NT2/D1 (cell line): ENCODE results near the gene RNF217.

Experiments used
- YY1 ChIP-seq: IDR thresholded peaks from 2 replicates; pipeline ENCODE4 v1.6.1; 2011; ENCODE audit not compliant: insufficient read length, insufficient read depth
- ZNF274 ChIP-seq: IDR thresholded peaks from 2 replicates; pipeline ENCODE4 v1.6.1; 2011; ENCODE audit warnings: mild to moderate bottlenecking, low read depth, low read length

GRCh38 chr6:124924333-124924759 is 37.9 kb upstream of the RNF217 start:
- TF ChIP-seq ZNF274, result no peak
- TF ChIP-seq YY1, result no peak
